Activated CD4-positive, alpha-beta T cell treated with anti-CD3 and anti-CD28 coated beads, Interleukin-2, amount 50 U/mL, for 4 hours (primary cell): ENCODE results near the gene CCL2.
"Not testable (repeated sequence)": the region's sequence is repeated elsewhere in the genome, so short reads cannot be mapped to it uniquely, and the experiment has no call there.

Experiments used
- DNase-seq, 2 experiments: peaks; one replicate each; pipeline ENCODE4 v3.0.0-alpha.2; 2020

The CCL2 gene

GRCh38 chr17:34254651-34255380 lies at the start of gene CCL2:
CCL2 (plus strand) TSS chr17:34255285; CDS start chr17:34255350, 65 bp downstream.
- DNase-seq = no peak

- DNase-seq = no peak
Observed at GRCh38 chr17:34205401-34205800, 49.7 kb upstream of the CCL2 start.

- no peak for DNase-seq
Observed at GRCh38 chr17:34206569-34206968, 48.5 kb upstream of the CCL2 start.

- DNase-seq = no peak
Observed at GRCh38 chr17:34207572-34207971, 47.5 kb upstream of the CCL2 start.

- no peak for DNase-seq
Observed at GRCh38 chr17:34218748-34219147, 36.3 kb upstream of the CCL2 start.

- DNase-seq = no peak
Observed at GRCh38 chr17:34219405-34219804, 35.7 kb upstream of the CCL2 start.

- no peak for DNase-seq
Observed at GRCh38 chr17:34220045-34220751, 34.9 kb upstream of the CCL2 start.

GRCh38 chr17:34220752-34221395 lies 34.2 kb upstream of the CCL2 start:
- DNase-seq = no peak

- no peak for DNase-seq
Observed at GRCh38 chr17:34221411-34221810, 33.7 kb upstream of the CCL2 start.

- DNase-seq = no peak
Observed at GRCh38 chr17:34222722-34223497, 32.2 kb upstream of the CCL2 start.

- no peak for DNase-seq
Observed at GRCh38 chr17:34225046-34225445, 30.0 kb upstream of the CCL2 start.

GRCh38 chr17:34226011-34226743 lies 28.9 kb upstream of the CCL2 start:
- no peak for DNase-seq

- DNase-seq = no peak
Observed at GRCh38 chr17:34226744-34227034, 28.4 kb upstream of the CCL2 start.

GRCh38 chr17:34227293-34227692 lies 27.8 kb upstream of the CCL2 start:
- DNase-seq = not testable (repeated sequence)

GRCh38 chr17:34227707-34228106 lies 27.4 kb upstream of the CCL2 start:
- no peak for DNase-seq

- no peak for DNase-seq
Observed at GRCh38 chr17:34228781-34229180, 26.3 kb upstream of the CCL2 start.

GRCh38 chr17:34230342-34230741 lies 24.7 kb upstream of the CCL2 start:
- no peak for DNase-seq

- DNase-seq = no peak
Observed at GRCh38 chr17:34234616-34235015, 20.5 kb upstream of the CCL2 start.

- DNase-seq = no peak
Observed at GRCh38 chr17:34235389-34236028, 19.6 kb upstream of the CCL2 start.

- DNase-seq = no peak
Observed at GRCh38 chr17:34236281-34236892, 18.7 kb upstream of the CCL2 start.

GRCh38 chr17:34237458-34237857 lies 17.6 kb upstream of the CCL2 start:
- no peak for DNase-seq

- no peak for DNase-seq
Observed at GRCh38 chr17:34241062-34241461, 14.0 kb upstream of the CCL2 start.
